H1 (cell line): ENCODE data around the gene MRPL27. TPM values are rescaled to one million over a fixed set of nuclear protein-coding genes. Genes with fewer than 3 reads are reported as not detected.

Experiments used
- BACH1 ChIP-seq: IDR thresholded peaks from 2 replicates; pipeline ENCODE4 v1.6.1; 2012; ENCODE audit warnings: low read length, improper control_type of control experiment
- BRCA1 ChIP-seq: IDR thresholded peaks from 2 replicates; pipeline ENCODE4 v1.6.1; 2012; ENCODE audit warnings: low read depth, low read length, improper control_type of control experiment
- CHD1 ChIP-seq: IDR thresholded peaks from 2 replicates; pipeline ENCODE4 v1.6.1; 2012; ENCODE audit warnings: low read depth, low read length, improper control_type of control experiment
- CREB1 ChIP-seq: IDR thresholded peaks from 2 replicates; pipeline ENCODE4 v1.6.1; 2012; ENCODE audit warnings: inconsistent platforms
- CTBP2 ChIP-seq: IDR thresholded peaks from 2 replicates; pipeline ENCODE4 v1.7.0; 2011; ENCODE audit warnings: borderline replicate concordance, mild to moderate bottlenecking, moderate library complexity, mixed read lengths, low read length; ENCODE audit not compliant: insufficient read depth, insufficient read length
- EGR1 ChIP-seq: IDR thresholded peaks from 2 replicates; pipeline ENCODE4 v1.6.1; 2011; ENCODE audit warnings: low read depth, low read length, borderline replicate concordance
- HDAC2 ChIP-seq, 2 experiments: fragments of 300-600 bp in 1 of 2; sonication (generic) in 1 of 2; IDR thresholded peaks; 2 replicates each; pipeline ENCODE4 v1.6.1; 2011 to 2012; ENCODE audit warnings: low read depth in 2 of 2, low read length in 2 of 2, mild to moderate bottlenecking in 2 of 2, moderate library complexity in 2 of 2, borderline replicate concordance in 1 of 2, inconsistent platforms in 1 of 2
- HDAC6 ChIP-seq: IDR thresholded peaks from one replicate; pipeline ENCODE4 v1.7.1; 2012; ENCODE audit warnings: low read depth, mild to moderate bottlenecking, inconsistent platforms, low read length, moderate library complexity
- JUN ChIP-seq: IDR thresholded peaks from 2 replicates; pipeline ENCODE4 v1.6.1; 2011; ENCODE audit warnings: low read depth, mild to moderate bottlenecking, improper control_type of control experiment, low read length
- RBBP5 ChIP-seq: IDR thresholded peaks from 2 replicates; pipeline ENCODE4 v1.7.1; 2012; ENCODE audit warnings: low read depth, mild to moderate bottlenecking, inconsistent platforms, low read length, moderate library complexity, borderline replicate concordance
- RFX5 ChIP-seq: IDR thresholded peaks from 2 replicates; pipeline ENCODE4 v1.6.1; 2011; ENCODE audit warnings: low read depth, low read length, improper control_type of control experiment, borderline replicate concordance
- SIRT6 ChIP-seq: IDR thresholded peaks from one replicate; pipeline ENCODE4 v1.7.1; 2012; ENCODE audit warnings: low read length, inconsistent platforms
- SP2 ChIP-seq: IDR thresholded peaks from 2 replicates; pipeline ENCODE4 v1.6.1; 2012; ENCODE audit warnings: mild to moderate bottlenecking, low read length, inconsistent platforms
- SRF ChIP-seq: IDR thresholded peaks from 2 replicates; pipeline ENCODE4 v1.6.1; 2011; ENCODE audit warnings: mild to moderate bottlenecking, low read depth, low read length, moderate library complexity
- polyA plus RNA-seq, 7 experiments: library from polyadenylated mRNA; depleted of rRNA in 3 of 7; stranded (reverse) in 5 of 7; unstranded in 2 of 7; fragments of >200 nt in 5 of 7; fragments of 200-250 nt in 2 of 7; gene quantifications; 1 replicate in 5 of 7; 2 replicates in 1 of 7; 4 replicates in 1 of 7; pipeline versions ENCODE4 v1.2.1 to v1.2.3, GENCODE V29; 2011 to 2013; ENCODE audit warnings: missing spikeins in 2 of 7, mixed read lengths in 2 of 7
- total RNA-seq: library from RNA; stranded (reverse); fragmentation: NEBNext Ultra II Directional; extraction: Animal tissue kit (Norgen Biotek cat#: 25700); gene quantifications from 2 replicates; pipeline ENCODE4 v1.2.1, GENCODE V29; 2021
- TF ChIP-seq, protein P1 (sequence below): IDR thresholded peaks from 2 replicates; pipeline ENCODE4 v1.6.1; 2012; ENCODE audit warnings: low read length, inconsistent platforms
- TF ChIP-seq, protein P2 (sequence below): IDR thresholded peaks from 2 replicates; pipeline ENCODE4 v1.6.1; 2012; ENCODE audit warnings: inconsistent platforms
- TF ChIP-seq, protein P3 (sequence below), 3 experiments: IDR thresholded peaks; 1 replicate in 2 of 3; 2 replicates in 1 of 3; pipeline versions ENCODE4 v1.5.1 to v1.6.1; 2011; ENCODE audit warnings: low read length in 3 of 3, mild to moderate bottlenecking in 3 of 3, inconsistent platforms in 2 of 3, low read depth in 1 of 3, moderate library complexity in 1 of 3; ENCODE audit not compliant: insufficient read depth in 1 of 3; ENCODE audit errors: control extremely low read depth in 1 of 3

The MRPL27 gene
- total and polyA plus RNA-seq, 2 of the 8 experiments (the other 6 are each of a cell fraction or from before 2014, with no cell fraction given): 75.6 to 135 TPM

DNA sequence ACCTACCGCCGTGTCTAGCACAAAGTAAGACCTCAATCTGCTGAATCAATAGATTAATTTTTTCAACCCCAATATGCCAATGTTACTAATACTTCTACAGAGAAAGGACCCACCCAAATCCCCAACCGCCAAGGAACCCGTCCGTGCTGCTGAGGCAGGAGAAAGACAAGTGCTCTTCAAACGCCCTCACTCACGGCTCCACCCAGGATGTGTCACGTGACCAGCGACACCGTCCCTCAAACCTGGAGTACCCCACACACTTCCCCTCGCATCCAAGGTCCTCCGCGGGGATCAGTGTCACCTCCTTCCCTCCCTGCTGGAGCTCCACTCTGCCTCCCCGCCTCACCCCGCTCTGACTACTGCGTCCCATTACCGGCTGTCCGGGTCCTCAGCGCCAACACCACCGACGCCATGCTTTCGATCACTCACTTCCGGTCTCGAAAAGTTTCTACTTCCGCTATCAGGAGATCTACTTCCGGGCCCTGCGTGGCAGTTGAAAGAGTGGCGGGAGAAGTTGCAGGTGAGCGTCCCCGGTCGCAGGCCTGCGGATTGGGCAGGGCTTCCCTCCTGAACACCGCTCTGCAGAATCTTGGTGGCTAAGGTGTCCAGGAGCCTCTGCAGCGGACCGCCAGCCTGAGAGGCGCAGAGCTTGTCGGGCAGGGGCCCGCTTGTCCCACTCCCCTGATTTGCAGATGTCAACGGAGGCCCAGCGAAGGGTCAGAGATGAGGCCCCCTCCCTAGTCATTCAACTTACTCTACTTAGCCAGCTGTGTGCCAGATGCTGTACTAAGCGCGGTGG, at the start of gene MRPL27, which contains the start of gene EME1 (continued):
- peak in 1 of 2 experiments; percentile 71; a peak in 2 of 4 replicates for TF ChIP-seq HDAC2 (IDR thresholded peaks at IDR 0.05; ENCODE audit: borderline replicate concordance in 1 of 2, low read depth in 2 of 2, low read length in 2 of 2)
- TF ChIP-seq JUN: no peak
- peak; percentile 71; the same call in 1 of the 2 replicates for TF ChIP-seq CREB1
- TF ChIP-seq, protein P1, sequence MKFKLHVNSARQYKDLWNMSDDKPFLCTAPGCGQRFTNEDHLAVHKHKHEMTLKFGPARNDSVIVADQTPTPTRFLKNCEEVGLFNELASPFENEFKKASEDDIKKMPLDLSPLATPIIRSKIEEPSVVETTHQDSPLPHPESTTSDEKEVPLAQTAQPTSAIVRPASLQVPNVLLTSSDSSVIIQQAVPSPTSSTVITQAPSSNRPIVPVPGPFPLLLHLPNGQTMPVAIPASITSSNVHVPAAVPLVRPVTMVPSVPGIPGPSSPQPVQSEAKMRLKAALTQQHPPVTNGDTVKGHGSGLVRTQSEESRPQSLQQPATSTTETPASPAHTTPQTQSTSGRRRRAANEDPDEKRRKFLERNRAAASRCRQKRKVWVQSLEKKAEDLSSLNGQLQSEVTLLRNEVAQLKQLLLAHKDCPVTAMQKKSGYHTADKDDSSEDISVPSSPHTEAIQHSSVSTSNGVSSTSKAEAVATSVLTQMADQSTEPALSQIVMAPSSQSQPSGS: 0 out of 2 replicates have a peak, but pooled peaks have one; percentile 26
- no peak for TF ChIP-seq SIRT6
- no peak for TF ChIP-seq HDAC6
- no peak for TF ChIP-seq BRCA1
- TF ChIP-seq RBBP5: peak; percentile 92
- TF ChIP-seq CHD1: no peak
- TF ChIP-seq, protein P2, sequence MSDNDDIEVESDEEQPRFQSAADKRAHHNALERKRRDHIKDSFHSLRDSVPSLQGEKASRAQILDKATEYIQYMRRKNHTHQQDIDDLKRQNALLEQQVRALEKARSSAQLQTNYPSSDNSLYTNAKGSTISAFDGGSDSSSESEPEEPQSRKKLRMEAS: peak; percentile 77
- TF ChIP-seq BACH1: no peak
- peak; percentile 58; the same call in 1 of the 2 replicates for TF ChIP-seq EGR1
- TF ChIP-seq CTBP2: no peak
- TF ChIP-seq, protein P3, sequence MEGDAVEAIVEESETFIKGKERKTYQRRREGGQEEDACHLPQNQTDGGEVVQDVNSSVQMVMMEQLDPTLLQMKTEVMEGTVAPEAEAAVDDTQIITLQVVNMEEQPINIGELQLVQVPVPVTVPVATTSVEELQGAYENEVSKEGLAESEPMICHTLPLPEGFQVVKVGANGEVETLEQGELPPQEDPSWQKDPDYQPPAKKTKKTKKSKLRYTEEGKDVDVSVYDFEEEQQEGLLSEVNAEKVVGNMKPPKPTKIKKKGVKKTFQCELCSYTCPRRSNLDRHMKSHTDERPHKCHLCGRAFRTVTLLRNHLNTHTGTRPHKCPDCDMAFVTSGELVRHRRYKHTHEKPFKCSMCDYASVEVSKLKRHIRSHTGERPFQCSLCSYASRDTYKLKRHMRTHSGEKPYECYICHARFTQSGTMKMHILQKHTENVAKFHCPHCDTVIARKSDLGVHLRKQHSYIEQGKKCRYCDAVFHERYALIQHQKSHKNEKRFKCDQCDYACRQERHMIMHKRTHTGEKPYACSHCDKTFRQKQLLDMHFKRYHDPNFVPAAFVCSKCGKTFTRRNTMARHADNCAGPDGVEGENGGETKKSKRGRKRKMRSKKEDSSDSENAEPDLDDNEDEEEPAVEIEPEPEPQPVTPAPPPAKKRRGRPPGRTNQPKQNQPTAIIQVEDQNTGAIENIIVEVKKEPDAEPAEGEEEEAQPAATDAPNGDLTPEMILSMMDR (IDR thresholded peaks at IDR 0.05; ENCODE audit: control extremely low read depth in 1 of 3, insufficient read depth in 1 of 3, low read depth in 1 of 3, low read length in 3 of 3): no peak
- TF ChIP-seq RFX5: no peak
- no peak for TF ChIP-seq SRF
- no peak for TF ChIP-seq SP2
